HepG2 (cell line): ENCODE measurements around the gene MBD5. TPM values are rescaled to one million over a fixed set of nuclear protein-coding genes. Genes with fewer than 3 reads are reported as not detected.

Source experiments
- ATAC-seq: fragments of 200-7000 bp; cut with Tn5 transposase; 3 replicates; pipeline ENCODE4 v1.9.1; 2020; ENCODE audit warnings: mild to moderate bottlenecking, moderate library complexity
- BruUV-seq: library from RNA; stranded (reverse); fragments of 400-500 nt; replicated peaks from 2 replicates; lab custom pipeline; 2021; lab: Mats Ljungman, UMichigan
- CTCF ChIA-PET: fragments of 300-600 bp; formaldehyde crosslinking; extraction: SDS; loops from one replicate; lab custom pipeline; 2021; ENCODE audit warnings: low total read pairs, inconsistent platforms, low intra/inter-chr PET ratio; lab: Yijun Ruan, JAX
- POLR2A ChIA-PET: fragments of 350-600 bp; sonication (Branson Sonifier 250); formaldehyde crosslinking; loops from one replicate; lab custom pipeline; 2020; ENCODE audit warnings: antibody characterized with exemption, inconsistent platforms; lab: Yijun Ruan, JAX
- DNase-seq: peaks from one replicate; pipeline ENCODE4 v3.0.0-alpha.2; 2015; ENCODE audit warnings: low spot score
- FAIRE-seq: peaks from 3 replicates; lab custom pipeline; 2011; peaks lifted over from hg19 to GRCh38; lab: Jason Lieb, UNC
- H2AFZ ChIP-seq: one replicate; pipeline ENCODE4 v1.6.1; 2011; ENCODE audit warnings: low read length, inconsistent platforms
- H3K27ac ChIP-seq: fragments of 300-600 bp; 3 replicates; pipeline ENCODE4 v1.8.0; 2011; ENCODE audit warnings: mixed run types, mild to moderate bottlenecking, mixed read lengths, low read length, inconsistent platforms; ENCODE audit not compliant: insufficient read depth; ENCODE audit errors: extremely low read length
- H3K27me3 ChIP-seq, 2 experiments: fragments of 200-600 bp in 1 of 2; 2 replicates in 1 of 2; 3 replicates in 1 of 2; pipeline versions ENCODE4 v1.6.0 to v1.8.0; 2011; ENCODE audit warnings: low read length in 2 of 2, mild to moderate bottlenecking in 2 of 2, moderate library complexity in 2 of 2, inconsistent platforms in 1 of 2; ENCODE audit not compliant: insufficient read depth in 2 of 2, control insufficient read depth in 1 of 2
- H3K36me3 ChIP-seq, 2 experiments: fragments of 200-600 bp in 1 of 2; replicated peaks in 1 of 2; 2 replicates in 1 of 2; 3 replicates in 1 of 2; pipeline versions ENCODE4 v1.5.1 to v1.8.0; 2011; ENCODE audit warnings: low read length in 2 of 2, inconsistent platforms in 1 of 2; ENCODE audit not compliant: insufficient read depth in 2 of 2, control insufficient read depth in 1 of 2
- H3K4me1 ChIP-seq: 2 replicates; pipeline ENCODE4 v1.5.1; 2012; ENCODE audit warnings: low read length, inconsistent platforms; ENCODE audit not compliant: insufficient read depth
- H3K4me2 ChIP-seq: 2 replicates; pipeline ENCODE4 v1.6.0; 2011; ENCODE audit warnings: low read depth, low read length, inconsistent platforms
- H3K4me3 ChIP-seq, 3 experiments: fragments of 200-600 bp in 1 of 3; sonication (generic), shearing (Covaris generic) in 1 of 3; replicated peaks in 1 of 3; 2 replicates each; pipeline ENCODE4 v1.5.1; 2011 to 2016; ENCODE audit warnings: low read length in 3 of 3, inconsistent platforms in 2 of 3, low read depth in 2 of 3, mild to moderate bottlenecking in 2 of 3, control low read depth in 1 of 3, mixed read lengths in 1 of 3; ENCODE audit not compliant: insufficient read depth in 1 of 3
- H3K79me2 ChIP-seq: one replicate; pipeline ENCODE4 v1.6.1; 2011; ENCODE audit warnings: low read length, inconsistent platforms; ENCODE audit not compliant: insufficient read depth
- H3K9ac ChIP-seq: 2 replicates; pipeline ENCODE4 v1.6.0; 2011; ENCODE audit warnings: mild to moderate bottlenecking, low read depth, low read length, inconsistent platforms; ENCODE audit not compliant: insufficient read depth
- H3K9me3 ChIP-seq: 2 replicates; pipeline ENCODE4 v1.5.1; 2012; ENCODE audit warnings: mild to moderate bottlenecking, low read length
- H4K20me1 ChIP-seq: 2 replicates; pipeline ENCODE4 v1.6.0; 2011; ENCODE audit warnings: inconsistent platforms, mild to moderate bottlenecking, low read length, moderate library complexity; ENCODE audit not compliant: insufficient read depth
- GPBP1L1 ChIP-seq: sonication (generic); formaldehyde crosslinking; IDR thresholded peaks from 2 replicates; pipeline ENCODE4 v1.5.0; 2020; ENCODE audit warnings: mild to moderate bottlenecking, missing genetic modification reagents
- MLX ChIP-seq: IDR thresholded peaks from 2 replicates; pipeline ENCODE4 v1.6.1; 2016
- NR2F1 ChIP-seq, 2 experiments: fragments of 450-650 bp in 1 of 2; formaldehyde crosslinking in 1 of 2; IDR thresholded peaks; 2 replicates each; pipeline versions ENCODE4 v1.5.0 to v1.6.1; 2016 to 2020; ENCODE audit warnings: mild to moderate bottlenecking in 1 of 2, missing compliant biosample characterization in 1 of 2, missing genetic modification reagents in 1 of 2, moderate library complexity in 1 of 2
- NR2F2 ChIP-seq: IDR thresholded peaks from 2 replicates; pipeline ENCODE4 v1.6.1; 2012; ENCODE audit warnings: low read depth, inconsistent platforms, borderline replicate concordance
- ZBTB25 ChIP-seq: IDR thresholded peaks from 2 replicates; pipeline ENCODE4 v1.6.1; 2018; ENCODE audit warnings: missing genetic modification reagents
- ZBTB7B ChIP-seq: sonication (generic); formaldehyde crosslinking; IDR thresholded peaks from 2 replicates; pipeline ENCODE4 v1.4.0; 2020; ENCODE audit warnings: missing genetic modification reagents
- ZNF232 ChIP-seq: sonication (generic); formaldehyde crosslinking; IDR thresholded peaks from 2 replicates; pipeline ENCODE4 v1.4.0; 2020; ENCODE audit warnings: missing genetic modification reagents, borderline replicate concordance
- ZUFSP ChIP-seq: sonication (generic); formaldehyde crosslinking; IDR thresholded peaks from 2 replicates; pipeline ENCODE4 v1.9.0; 2021; ENCODE audit warnings: missing genetic modification reagents, mild to moderate bottlenecking, borderline replicate concordance
- WGBS: methylation state at CpG from one replicate; pipeline ENCODE4 v1.1.6; 2017; ENCODE audit warnings: low lambda C conversion rate; 5-methylcytosine and 5-hydroxymethylcytosine counted together
- in situ Hi-C: cut with HindIII; loops from 2 replicates; pipeline ENCODE4 v1.10.0; 2017; ENCODE audit warnings: low pct_unique_long_range_greater_than_20kb; ENCODE audit not compliant: extremely low pct_ligation_motif_present
- intact Hi-C: fragments of 100-400 bp; cut with micrococcal nuclease; formaldehyde crosslinking; loops from one replicate; pipeline ENCODE4 v1.10.0; 2022; ENCODE audit not compliant: unreplicated experiment
- polyA plus RNA-seq, 8 experiments: library from polyadenylated mRNA; depleted of rRNA in 3 of 8; stranded (reverse) in 7 of 8; unstranded in 1 of 8; fragments of >200 nt; fragmentation: Illumina TruSeq in 4 of 8; extraction: Trizol in 4 of 8; gene quantifications; 2 replicates each; pipeline versions ENCODE4 v1.2.1 to v1.2.3, GENCODE V29; 2011 to 2016; ENCODE audit warnings: low read depth in 4 of 8, missing spikeins in 1 of 8, mixed read lengths in 1 of 8; ENCODE audit not compliant: insufficient read depth in 1 of 8
- total RNA-seq, 5 experiments: library from RNA; depleted of rRNA; stranded (reverse); fragments of >200 nt; fragmentation: Illumina TruSeq; extraction: Trizol; gene quantifications; 2 replicates each; pipeline ENCODE4 v1.2.3, GENCODE V29; 2016; ENCODE audit warnings: low read depth in 1 of 5

MBD5 gene
- total and polyA plus RNA-seq, 2 of the 13 experiments (the other 11 are each of a cell fraction or from before 2014, with no cell fraction given), result 13.5 to 26.4 TPM

GRCh38 chr2:148184976-148185375 is 164.1 kb downstream of the MBD5 start:
- DNase-seq (no peak), ATAC-seq (no peak), FAIRE-seq (no peak)
- H3K79me2 ChIP-seq, result no peaks in the 10 kb centered on the region
- no peaks in the 10 kb centered on the region for H3K4me1 ChIP-seq
- POLR2A ChIA-PET, result no interaction called here
- no peaks in the 10 kb centered on the region for H4K20me1 ChIP-seq
- H3K9me3 ChIP-seq, result no peaks in the 10 kb centered on the region
- no peak overlapping the region for H3K9ac ChIP-seq
- intact Hi-C loops (no loop called here), in situ Hi-C loops (no loop called here)
- no TSS peak for BruUV-seq
- H3K4me2 ChIP-seq, result no peak overlapping the region
- TF ChIP-seq ZBTB25, result no peak
- TF ChIP-seq NR2F2, result no peak
- no peak for TF ChIP-seq NR2F1 (CRISPR knock-in tag; IDR thresholded peaks at IDR 0.05)
- no peak for TF ChIP-seq MLX (CRISPR knock-in tag)
- no peak for TF ChIP-seq ZNF232
- no peak for TF ChIP-seq GPBP1L1 (CRISPR knock-in tag)
- TF ChIP-seq ZUFSP, result no peak
- no peak for TF ChIP-seq ZBTB7B (CRISPR knock-in tag)
- no peaks in the 10 kb centered on the region for H3K27me3 ChIP-seq
- H3K4me3 ChIP-seq, result no peak overlapping the region
- H3K36me3 ChIP-seq, result peaks cover 0 to 3% of the 10 kb centered on the region in 2 experiments; a peak in 1 of 5 replicates
- CTCF ChIA-PET, result no interaction called here
- H2AFZ ChIP-seq, result no peak overlapping the region
- 95% methylated on average over 1 of the region's 1 CpG for WGBS
- no peak overlapping the region for H3K27ac ChIP-seq
